NCI-H1105 (cell line): ENCODE data around the gene ADCY10.

Experiments used
- DNase-seq: peaks from one replicate; lab custom pipeline; 2025; lab: John Stamatoyannopoulos, UW

ADCY10 gene

DNA sequence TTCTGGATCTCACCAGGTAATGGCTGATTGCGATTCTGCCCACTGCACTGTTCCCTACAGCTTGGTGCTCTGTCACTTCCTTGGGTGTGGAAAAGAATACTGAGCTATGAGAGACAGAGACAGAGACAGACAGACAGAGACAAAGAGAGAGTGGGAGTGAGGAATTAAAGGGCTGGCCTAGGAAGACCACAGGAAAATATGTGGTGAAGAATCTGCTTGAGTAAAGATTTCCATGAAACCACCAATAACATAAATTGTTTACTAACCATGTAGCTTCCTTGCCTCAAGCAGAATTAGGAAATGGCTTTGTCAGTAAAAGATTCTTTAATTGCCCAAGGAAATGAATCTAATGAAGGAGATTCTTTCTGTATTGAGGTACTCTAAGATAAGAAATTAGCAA, 137.8 kb downstream of the ADCY10 start:
- DNase-seq, result no peak

DNA sequence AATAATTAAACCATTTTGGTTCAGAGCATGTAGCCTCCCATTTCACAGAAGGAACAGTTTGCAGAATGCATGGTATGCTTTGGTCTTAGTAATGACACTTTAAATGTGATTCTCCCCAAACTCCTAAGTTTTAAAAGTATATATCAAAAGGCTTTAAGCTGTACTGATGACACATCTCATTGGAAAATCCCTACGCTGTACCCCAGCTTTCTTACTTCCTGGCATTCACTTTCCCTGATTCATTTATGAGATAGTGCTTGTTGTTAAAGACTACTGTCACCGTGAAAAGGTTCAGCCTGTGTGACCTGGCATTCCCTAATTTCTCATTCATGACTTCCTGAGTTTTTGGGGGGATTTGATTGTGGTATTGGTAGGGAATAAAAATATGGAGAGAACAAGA, 138.8 kb downstream of the ADCY10 start:
- DNase-seq, result no peak

DNA sequence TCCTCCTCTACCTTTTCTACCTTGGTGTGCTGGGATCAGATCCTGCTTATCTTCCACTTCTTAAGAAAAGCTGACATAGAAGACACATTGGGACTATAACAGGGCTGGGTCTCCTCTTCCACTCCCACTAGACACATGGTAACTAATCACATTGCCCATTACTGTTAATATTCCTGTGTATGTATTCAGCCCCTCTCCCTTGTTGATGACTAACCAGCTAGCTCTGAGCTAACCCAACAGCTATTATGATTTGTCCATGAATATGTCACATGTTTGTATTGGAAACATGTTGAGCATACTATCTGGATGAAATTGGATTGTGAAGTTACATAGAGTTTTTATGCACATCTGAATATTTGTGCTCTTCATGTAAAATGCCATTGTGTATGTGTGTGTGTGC, 139.2 kb downstream of the ADCY10 start:
- no peak for DNase-seq

DNA sequence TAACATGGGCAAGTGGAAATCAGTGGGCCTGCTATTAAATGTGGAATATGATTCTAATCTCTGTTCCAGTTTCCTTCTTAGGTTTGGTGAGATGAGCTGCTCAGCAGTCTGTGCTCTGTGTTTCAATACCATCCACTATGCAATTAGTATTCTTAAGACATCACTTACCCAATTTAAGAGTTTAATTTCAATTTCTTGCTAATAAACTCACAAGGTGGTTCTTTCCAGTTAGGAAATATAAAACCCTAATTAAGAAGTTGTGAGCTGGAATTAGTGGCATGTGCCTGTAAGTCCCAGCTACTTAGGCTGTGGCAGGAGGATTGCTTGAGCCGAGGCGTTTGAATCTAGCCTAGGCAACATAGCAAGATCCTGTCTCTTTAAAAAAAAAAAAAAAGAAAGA, 140.4 kb downstream of the ADCY10 start:
- DNase-seq, result no peak

DNA sequence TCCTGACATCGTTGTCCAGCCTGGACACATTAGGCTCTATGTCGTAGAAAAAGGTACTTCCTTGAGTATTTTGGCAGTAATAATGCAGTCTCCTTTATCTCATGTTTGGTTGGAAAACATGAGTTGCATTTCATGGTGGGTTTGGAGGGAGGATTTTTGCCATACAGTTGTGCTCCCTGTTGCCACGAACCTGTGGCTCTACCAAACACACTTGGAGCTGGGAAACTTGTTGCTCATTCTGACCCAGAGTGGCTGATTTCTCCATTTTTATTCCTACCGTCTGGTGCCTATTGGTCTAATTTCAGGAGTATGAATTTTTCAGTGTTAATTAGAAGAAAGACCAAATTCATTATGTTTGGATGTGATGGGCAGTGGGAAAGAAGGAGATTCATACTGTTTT, 141.5 kb downstream of the ADCY10 start:
- no peak for DNase-seq

DNA sequence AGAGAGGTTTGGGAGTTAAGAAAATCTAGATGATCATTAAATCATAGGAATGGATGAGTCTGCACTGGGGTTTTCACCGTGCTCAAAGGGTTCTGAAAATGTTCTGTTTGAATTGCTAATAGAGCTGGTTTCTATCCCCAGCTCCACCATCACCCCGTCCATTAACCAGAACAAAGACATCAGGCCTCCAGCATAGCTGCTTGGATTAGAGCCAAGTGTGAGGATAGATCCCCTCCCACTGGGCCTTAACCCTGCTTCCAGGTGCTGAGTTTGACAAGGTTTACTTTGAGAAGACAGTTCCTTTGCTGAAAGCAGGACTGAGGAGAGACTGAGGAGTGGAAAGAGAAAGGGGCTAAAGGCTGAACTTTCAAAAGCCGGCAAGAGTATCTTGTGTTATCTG, 143.8 kb downstream of the ADCY10 start:
- DNase-seq, result peak; percentile 26

DNA sequence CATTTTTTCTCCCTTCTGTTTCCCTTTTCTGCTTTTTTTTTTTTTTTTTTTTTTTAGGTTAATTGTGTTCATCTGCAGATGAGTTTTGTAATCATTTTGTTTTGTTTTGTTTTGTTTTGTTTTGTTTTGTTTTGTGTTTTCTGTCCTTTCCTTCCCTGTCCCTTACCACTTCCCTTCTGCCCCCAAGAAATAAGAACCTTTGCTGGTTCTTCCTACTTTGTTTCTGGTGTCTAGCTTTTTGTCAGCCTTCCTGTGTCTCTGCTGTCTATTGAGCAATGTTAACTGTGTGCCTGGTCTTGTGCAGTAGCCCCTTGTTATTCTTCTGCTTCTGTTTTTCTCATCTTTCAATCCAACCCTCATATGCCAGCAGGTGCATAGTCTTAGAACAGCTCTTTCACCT, 146.2 kb downstream of the ADCY10 start:
- no peak for DNase-seq

DNA sequence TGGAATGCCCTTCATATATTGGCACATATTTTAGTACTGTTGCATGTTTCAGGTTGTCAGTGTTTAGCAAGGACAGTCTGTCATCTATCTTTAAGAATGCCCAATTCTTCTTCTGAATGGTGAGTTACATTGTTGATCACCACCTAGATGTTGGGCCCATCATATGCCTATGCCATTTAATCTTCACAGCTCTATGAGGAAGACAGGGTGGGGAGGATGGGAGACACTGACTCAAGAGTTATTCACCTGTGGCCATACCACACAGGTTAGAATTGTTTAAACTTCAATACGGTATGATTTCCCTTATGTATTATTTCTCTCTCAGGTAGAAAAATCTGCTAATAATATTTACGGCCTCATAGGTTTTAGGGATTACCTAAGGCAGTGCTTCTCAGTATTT, 147.4 kb downstream of the ADCY10 start:
- no peak for DNase-seq

DNA sequence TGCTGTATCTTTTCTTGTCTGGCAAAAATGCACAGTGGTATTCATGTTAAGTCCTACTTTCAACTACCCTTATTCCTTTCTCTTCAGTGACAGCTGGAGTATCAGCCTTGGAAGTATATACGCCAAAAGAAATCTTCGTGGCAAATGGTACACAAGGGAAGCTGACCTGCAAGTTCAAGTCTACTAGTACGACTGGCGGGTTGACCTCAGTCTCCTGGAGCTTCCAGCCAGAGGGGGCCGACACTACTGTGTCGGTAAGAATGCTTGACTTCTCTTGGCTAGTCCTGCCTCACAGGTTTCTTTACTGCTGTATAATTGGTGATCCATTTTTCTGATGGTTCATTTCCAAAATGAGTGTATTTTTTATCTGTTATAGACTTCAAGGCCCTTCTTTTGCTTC, 148.4 kb downstream of the ADCY10 start:
- DNase-seq, result no peak

DNA sequence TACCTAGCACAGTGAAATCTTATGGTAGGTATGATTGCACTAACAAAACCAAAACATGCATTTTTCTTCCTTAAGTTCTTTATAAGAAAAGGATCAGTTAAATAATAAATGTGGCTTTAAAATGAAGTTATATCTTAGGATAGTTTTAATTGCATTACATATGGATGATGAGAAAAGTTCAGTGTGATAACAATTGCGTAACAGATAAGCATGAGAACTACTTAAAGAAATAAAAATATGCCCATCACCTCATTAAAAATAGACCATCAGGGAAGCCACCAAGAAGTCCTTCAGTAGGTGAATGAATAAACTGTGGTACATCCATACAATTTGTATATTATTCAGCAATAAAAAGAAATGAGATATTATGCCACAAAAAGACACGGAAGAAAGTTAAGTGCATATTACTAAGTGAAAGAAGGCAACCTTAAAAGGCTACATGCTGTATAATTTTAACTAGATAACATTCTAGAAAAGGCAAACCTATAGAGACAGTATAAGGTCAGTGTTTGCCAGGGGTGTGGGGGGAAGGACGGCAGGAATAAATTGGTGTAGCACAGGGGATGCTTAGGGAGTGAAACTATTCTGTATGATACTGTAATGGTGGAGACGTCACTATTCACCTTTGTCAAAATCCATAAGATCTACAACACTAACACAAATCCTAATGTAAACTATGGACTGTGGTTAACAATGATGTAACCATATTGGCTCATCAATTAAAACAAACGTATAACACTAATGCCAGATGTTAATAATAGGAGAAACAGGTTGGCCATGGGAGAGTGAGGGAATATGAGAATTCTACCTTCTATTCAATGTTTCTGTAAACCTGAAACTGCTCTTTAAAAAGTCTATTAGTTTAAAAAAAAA, 149.2 kb downstream of the ADCY10 start:
- DNase-seq, result no peak

DNA sequence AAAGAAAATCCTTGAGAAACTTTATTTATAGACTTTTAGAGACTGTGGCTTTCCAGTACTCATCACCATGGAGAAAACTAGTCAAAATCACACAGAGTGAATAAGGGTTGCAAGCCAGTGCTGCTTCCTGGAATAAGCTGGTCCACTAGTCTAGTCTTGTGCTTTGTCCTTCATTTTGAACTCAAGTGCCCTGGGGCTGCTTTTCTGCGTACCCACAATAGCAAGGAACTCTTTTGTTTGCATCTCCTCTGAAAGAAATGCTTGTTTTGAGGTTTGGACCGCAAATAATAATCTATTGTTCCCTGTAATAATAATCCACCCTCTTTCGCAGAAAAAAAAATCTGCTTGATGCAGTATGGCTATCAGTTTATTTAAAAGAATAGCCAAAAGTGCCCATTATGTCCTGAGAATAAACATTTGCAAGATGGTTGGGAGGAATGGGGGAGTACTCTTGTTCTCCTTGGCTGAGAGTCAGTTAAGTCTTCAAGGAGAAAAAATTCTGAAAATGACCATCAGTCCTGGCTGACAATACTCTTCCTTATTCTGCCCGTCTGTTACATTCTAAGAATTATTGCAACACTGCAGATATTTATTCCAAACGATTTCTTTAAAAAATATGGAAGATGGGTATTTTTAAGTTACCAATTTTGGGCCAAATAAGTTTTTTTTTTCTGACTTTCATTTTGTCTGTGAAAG, 150.3 kb downstream of the ADCY10 start:
- no peak for DNase-seq

DNA sequence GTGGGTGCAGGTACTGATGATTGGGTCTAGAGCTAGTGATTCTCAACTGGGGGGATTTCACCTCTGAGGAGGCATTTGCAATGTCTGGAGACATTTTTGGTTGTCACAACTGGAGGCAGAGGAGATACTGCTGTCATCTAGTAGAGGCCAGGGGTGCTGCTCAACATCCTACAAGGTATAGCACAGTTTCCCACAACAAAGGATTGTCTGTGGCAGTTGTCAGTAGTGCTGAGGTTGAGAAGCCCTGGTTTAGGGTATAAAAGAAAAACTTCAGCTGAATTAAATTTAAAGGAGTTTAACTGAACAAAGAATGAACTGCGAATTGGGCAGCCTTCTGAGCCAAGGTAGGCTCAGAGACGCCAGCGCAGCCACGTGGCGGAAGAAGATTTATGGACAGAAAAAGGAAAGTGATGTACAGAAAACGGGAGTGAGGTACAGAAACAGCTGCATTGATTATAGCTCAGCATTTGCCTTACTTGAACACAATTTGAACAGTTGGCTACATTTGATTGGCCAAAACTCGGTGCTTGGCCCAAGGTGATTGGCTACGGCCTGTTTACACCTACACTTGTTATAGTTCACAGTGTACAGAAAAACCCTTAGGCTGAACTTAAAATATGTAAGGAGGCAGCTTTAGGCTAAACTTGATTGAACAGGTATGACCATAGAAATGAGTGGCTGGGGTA, 151.7 kb downstream of the ADCY10 start:
- no peak for DNase-seq

DNA sequence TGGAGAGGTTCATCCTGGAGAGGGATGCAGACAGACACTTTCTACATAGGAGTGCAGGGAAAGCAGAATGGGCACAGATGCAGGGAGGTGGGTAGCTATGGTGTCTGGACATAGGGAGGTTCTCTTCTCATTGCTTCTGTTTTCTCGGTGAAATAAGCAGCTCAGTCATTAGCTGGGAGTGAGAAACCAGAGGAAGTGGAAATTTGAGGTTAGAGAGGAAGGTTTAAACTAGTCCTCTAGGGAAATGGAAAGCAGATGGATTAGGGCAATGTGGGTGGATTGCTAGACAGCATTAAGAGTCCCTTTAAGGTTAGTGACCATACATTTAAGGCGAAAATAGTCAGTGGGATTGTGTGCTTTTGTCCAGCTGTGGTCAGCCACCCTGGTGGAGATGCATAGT, 152.5 kb downstream of the ADCY10 start:
- DNase-seq, result no peak
